GM21786 (cell line): ENCODE measurements around the gene RAB3C.
"Not testable (repeated sequence)": the region's sequence is repeated elsewhere in the genome, so short reads cannot be mapped to it uniquely, and the experiment has no call there.

Experiments
- ATAC-seq: cut with Tn5 transposase; IDR thresholded peaks from one replicate; pipeline ENCODE4 v1.9.1; 2021; ENCODE audit not compliant: unreplicated experiment

Gene RAB3C, protein sequence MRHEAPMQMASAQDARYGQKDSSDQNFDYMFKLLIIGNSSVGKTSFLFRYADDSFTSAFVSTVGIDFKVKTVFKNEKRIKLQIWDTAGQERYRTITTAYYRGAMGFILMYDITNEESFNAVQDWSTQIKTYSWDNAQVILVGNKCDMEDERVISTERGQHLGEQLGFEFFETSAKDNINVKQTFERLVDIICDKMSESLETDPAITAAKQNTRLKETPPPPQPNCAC

DNA sequence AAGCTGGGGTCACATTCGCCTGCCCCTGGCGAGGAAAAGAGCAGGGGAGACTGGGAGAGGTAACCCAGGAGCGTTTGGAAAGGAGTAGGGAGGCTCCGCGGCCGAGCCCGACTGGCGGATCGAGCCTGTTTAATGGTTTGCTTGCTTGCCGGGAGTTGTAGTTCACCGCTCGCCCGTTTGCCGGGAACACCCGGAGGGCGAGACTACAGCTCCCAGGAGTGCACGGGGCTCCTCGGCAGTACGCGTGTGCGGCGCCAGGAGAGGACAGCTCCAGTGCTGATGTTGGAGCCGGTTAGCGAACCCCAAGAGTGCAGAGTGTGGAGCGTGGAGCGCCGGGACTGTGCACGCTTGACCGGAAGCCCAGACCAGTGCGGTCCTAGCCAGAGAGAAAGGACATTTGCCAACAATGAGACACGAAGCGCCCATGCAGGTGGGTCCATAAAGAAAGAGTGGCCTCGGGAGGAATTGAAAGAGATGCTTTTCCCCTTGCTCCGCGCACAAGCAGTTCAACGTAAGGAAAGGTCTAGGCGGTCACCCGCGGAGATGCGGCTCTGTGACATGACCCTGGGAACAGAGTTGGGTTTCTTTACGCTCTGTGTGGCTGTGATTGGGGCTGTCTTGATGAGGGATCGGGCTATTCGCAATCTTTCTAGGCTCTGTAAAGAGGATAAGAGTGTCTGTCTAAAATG is at the start of gene RAB3C:
Gene RAB3C, plus strand, starts transcription at position 273 of the 689 bp plus-strand sequence. Its CDS starts 134 bp downstream, at position 407.
- peak; percentile 100 for ATAC-seq

DNA sequence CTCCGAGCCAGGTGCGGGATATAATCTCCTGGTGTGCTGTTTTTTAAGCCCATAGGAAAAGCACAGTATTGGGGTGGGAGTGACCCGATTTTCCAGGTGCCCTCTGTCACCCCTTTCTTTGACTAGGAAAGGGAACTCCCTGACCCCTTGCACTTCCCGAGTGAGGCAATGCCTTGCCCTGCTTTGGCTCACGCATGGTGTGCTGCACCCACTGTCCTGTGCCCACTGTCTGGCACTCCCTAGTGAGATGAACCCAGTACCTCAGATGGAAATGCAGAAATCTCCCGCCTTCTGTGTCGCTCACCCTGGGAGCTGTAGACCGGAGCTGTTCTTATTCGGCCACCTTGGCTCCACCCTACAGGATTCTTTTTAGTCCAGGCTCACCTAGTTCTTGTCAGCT is 40.9 kb upstream of the RAB3C start:
- ATAC-seq: not testable (repeated sequence)

DNA sequence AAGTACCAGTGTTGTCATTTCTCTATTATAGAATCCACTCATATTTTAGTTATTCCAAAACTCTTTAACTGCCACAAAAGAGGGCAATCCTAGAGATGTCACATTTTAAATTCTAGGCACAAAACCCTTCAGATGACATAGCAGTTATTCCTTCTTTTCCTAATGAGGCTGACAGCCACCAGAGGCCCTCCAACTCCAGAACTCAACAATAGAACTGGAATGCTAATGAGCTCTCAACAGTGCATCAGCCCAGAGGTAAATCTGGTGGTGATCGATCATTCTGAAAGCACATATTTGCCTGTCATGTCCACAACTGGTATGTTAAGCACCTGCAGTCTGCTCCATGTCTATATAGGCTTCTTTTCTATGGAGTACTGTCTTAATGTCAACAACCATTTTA is 40.2 kb upstream of the RAB3C start:
- no peak for ATAC-seq

DNA sequence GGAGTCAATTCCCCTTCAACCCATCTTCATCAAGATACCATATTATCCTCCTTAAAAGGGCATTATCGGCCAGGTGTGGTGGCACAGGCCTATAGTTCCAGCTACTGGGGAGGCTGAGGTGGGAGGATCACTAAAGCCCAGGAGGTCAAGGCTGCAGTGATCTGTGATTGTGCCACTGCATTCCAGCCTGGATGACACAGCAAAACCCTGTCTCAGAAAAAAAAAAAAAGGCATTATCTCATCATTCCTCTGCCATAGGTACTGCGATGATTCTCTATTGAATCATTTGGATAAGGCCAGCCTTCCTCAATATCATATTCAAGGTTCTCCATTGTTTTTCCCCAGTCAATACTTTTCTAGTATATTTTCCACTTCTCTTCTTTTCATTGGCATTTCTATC is 39.2 kb upstream of the RAB3C start:
- ATAC-seq: no peak

DNA sequence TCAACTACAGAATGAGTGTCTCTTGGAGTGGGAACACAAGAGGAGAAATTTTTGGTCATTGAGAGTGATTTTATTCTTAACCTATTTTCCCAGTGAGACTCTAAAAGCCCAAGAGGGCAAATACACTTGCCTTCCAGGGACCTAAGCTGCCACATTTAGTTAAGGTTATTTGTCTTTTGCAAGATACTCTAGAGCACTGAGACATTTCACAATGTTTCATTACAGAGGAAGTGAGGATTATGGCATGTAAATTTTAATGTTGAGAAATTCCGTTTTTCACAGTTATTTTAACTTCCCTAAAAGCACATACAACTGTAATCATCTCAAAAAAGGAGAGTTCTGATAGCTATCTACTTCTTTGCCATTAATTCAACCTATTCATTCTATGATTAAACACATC is 38.7 kb upstream of the RAB3C start:
- no peak for ATAC-seq

DNA sequence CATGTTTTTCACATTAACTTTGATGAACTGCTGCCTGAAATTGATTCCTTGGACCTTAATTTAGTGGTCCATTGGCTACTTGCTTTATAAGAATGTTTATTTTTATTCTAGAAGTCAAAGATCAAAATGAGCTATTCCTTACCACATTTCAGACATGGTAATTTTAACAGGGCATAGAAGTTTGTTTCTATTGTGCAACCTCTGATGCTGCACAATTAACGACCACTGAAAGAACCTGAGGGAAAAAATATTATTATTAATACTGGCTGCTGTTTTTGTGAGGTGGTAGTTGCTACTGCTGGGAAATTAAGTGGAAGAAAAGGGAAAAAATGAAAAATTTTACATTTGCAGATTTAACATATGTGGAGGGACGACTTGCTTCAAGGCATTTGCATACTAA is 37.9 kb upstream of the RAB3C start:
- no peak for ATAC-seq

DNA sequence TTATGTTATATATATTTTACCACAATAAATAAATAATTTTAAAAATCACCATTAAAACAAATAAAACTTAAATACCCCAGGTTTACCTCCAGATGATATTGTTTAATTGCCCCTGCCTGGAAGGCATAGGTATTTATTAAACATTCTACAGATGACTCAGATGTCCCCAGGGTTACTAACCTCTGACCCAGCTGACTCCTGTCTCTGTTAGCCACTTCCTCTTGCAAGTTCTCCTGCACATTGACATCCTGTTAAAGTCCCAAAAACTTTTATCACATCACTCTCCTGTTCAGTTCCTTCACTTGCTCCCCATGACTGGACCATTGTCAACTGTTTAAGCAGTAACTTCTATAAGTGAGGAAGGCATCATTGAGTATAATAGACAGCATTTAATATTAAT is 37.0 kb upstream of the RAB3C start:
- ATAC-seq: peak; percentile 92

DNA sequence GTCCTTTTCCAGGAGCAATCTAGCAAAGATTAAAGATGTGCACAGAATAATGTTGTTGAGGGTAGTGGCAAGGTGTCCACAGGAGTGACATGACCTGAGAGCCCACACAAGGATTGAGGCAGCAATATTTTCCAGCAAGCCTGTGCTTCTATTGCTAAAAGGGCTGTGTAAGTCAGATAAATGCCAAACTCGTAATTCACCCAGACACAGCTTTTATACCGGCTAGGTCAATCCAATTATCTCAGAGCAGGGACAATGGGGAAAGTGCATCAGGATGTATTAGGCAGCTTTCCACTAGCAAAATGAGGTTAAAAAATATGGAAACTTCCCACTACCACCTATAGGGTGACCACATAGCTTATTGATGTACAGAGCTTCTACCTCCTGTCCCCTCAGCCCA is 34.8 kb upstream of the RAB3C start:
- no peak for ATAC-seq

DNA sequence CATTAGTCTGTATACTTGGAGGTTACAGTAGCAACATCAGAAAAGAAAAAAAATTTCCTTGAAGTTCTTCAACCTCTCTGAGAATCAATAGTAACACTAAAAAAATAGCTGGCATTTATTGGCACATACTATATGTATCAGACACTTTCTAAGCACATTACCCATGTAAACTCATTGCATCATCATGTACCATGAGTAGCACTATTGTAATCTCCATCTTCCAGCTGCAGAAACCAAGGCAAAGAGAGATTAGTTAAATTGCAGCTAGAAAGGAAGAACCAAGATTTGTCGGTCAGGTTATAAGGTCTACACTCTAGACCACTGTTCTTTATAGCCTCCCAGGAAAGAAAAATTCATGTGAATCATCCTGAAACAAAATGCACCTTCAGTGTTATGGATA is 31.4 kb upstream of the RAB3C start:
- ATAC-seq: no peak

DNA sequence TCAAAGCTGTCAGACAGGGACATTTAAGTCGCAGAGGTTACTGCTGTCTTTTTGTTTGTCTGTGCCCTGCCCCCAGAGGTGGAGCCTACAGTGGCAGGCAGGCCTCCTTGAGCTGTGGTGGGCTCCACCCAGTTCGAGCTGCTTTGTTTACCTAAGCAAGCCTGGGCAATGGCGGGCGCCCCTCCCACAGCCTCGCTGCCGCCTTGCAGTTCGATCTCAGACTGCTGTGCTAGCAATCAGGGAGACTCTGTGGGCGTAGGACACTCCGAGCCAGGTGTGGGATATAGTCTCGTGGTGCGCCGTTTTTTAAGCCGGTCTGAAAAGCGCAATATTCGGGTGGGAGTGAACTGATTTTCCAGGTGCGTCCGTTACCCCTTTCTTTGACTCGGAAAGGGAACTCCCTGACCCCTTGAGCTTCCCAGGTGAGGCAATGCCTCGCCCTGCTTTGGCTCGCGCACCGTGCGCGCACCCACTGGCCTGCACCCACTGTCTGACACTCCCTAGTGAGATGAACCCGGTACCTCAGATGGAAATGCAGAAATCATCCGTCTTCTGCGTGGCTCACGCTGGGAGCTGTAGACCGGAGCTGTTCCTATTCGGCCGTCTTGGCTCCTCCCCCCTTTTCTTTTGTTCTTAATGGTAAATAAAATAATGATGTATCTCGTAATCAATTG is 25.1 kb upstream of the RAB3C start:
- not testable (repeated sequence) for ATAC-seq

DNA sequence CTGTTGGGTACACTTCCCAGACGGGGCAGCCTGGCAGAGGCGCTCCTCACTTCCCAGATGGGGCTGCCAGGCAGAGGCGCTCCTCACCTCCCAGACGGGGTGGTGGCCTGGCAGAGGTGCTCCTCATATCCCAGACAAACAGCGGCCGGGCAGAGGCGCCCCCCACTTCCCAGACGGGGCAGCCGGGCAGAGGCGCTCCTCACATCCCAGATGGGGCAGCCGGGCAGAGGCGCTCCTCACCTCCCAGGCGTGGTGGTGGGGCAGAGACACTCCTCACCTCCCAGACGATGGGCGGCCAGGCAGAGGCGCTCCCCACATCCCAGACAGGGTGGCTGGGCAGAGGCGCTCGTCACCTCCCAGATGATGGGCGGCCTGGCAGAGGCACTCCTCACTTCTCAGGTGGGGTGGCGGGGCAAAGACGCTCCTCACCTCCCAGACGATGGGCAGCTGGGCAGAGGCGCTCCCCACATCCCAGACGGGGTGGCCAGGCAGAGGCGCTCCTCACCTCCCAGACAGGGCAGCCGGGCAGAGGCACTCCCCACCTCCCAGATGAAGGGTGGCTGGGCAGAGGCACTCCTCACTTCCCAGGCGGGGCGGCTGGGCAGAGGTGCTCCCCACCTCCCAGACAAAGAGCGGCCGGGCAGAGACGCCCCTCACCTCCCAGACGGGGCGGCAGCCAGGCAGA is 19.7 kb upstream of the RAB3C start:
- not testable (repeated sequence) for ATAC-seq

DNA sequence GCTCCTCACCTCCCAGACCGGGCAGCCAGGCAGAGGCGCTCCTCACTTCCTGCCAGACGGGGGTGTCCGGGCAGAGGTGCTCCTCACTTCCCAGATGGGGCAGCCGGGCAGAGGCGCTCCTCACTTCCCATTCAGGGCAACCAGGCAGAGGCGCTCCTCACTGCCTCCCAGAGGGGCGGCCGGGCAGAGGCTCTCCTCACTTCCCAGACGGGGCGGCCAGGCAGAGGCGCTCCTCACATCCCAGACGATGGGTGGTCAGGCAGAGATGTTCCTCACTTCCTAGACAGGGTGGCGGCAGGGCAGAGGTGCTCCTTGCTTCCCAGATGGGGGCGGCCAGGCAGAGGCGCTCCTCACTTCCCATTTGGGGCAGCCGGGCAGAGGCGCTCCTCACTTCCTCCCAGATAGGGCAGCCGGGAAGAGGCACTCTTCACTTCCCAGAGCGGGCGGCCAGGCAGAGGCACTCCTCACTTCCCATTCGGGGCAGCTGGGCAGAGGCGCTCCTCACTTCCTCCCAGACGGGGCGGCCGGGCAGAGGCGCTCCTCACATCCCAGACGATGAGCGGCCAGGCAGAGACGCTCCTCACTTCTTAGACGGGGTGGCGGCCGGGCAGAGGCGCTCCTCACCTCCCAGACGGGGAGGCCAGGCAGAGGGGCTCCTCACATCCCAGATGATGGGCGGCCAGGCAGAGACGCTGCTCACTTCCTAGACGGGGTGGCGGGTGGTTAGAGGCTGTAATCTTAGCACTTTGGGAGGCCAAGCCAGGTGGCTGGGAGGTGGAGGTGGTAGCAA is 18.6 kb upstream of the RAB3C start:
- not testable (repeated sequence) for ATAC-seq

DNA sequence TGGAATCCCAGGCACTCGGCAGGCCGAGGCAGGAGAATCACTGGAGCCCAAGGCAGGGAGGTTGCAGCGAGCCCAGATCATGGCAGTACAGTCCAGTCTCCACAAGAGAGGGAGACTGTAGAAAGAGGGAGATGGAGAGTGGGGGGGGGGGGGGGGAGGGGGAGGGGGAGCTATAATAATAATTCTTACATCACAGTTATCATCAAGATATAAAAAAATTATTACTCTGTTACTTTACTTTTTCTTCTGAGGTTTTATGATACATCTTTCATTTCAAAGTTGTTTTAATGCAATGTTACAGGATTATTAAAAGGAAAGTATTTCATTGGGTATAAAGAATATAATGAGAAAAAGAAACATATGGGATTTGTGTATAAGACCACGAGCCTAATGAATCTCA is 17.8 kb upstream of the RAB3C start:
- ATAC-seq: no peak

DNA sequence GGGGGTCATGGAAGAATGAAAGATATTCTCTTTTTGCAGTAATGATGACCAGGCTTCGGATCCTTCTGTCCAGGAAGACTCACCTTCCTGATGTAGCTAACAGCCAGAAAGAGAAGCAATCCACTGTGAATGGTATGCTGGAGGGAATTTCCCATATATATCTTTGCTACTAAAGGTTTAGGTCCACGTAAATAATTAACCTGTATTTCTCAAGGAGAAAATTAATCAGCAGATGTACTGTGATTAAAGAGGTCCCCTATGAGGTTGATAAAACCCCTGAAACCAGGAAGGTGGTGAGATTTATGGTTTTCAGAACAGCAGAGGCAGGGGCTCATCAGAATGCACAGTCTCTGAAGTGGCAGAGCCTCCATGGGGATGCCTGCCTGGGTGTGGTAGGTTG is 11.4 kb upstream of the RAB3C start:
- no peak for ATAC-seq

DNA sequence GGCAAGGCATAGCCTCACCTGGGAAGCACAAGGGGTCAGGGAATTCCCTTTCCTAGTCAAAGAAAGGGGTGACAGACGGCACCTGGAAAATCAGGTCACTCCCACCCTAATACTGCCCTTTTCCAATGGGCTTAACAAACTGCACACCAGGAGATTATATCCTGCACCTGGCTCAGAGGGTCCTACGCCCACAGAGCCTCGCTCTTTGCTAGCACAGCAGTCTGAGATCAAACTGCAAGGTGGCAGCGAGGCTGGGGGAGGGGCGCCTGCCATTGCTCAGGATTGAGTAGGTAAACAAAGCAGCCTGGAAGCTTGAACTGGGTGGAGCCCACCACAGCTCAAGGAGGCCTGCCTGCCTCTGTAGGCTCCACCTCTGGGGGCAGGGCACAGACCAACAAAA is 9.9 kb upstream of the RAB3C start:
- ATAC-seq: not testable (repeated sequence)

DNA sequence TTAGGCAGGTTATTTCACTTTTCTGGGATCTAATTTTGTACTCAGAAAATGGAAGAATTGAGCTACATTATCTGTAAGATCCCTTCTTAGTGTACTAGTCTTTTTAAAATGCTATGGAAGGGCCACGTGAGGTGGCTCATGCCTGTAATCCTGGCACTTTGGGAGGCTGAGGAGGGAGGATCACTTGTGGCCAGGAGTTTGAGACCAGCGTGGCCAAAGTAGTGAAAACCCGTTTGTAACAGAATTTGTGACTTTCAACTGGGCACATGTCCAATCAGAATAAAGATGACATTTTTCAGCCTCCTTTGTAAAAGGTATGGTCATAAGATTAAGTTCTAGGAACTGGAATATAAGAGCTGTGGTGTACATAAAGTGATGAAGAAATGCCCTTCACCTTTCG is 3.1 kb upstream of the RAB3C start:
- ATAC-seq: no peak

DNA sequence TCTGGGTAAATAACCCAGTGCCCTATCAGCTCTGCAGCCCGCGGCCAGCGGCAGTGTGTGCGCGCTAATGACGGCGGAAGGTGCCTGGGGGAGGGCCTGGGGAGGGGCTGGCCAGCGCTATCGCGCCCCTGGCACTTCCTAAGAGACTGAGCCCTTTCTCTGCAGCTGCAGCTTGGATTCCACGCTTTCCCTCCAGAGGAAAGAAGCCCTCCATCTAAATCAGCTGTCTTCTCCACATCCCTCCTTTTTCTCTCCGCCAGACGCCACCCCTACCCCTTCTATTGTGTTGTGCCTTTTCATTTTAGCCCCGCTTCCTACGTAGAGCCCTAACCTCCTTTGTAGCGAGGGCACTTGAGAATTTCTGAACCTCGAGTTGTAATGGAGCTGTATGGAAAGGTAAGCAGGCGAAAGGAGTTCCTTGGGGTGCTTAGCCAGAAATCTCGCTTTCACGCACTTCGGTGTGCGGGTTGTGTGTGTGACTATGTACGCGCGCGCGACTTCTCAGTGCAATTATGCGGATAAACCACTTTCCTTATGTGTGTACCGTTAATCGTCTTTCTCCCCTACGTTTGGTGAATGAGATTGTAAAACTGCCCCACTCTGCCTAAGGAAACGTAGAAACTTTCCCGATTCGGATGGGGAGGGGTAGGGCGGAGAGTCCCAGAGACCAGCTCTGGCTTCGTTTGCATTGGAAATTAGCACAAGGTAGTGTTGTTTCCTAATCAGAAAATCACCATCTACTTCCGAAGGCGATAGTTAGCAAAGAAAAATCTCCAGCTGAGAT is 664 bp upstream of the RAB3C start:
- peak; percentile 7 for ATAC-seq

DNA sequence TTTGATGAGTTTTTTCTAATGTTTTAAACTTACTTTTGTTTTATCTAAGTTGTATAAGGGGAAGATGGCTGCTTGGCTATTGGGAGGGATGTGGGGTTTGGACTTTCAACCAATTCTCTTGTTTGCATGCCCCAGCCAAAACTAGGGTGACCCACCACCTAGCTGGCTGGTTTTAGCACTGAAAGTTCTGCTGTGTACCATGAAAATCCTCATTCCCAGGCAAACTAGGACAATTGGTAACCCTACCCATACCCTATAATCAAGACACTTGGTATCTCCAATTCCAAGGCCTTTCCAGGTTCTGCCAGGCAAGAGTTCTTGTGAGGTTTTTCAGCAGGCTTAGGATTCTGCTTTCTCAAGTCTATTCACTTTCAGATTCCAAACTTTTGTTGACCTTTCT is 13.1 kb downstream of the RAB3C start:
- ATAC-seq: no peak

DNA sequence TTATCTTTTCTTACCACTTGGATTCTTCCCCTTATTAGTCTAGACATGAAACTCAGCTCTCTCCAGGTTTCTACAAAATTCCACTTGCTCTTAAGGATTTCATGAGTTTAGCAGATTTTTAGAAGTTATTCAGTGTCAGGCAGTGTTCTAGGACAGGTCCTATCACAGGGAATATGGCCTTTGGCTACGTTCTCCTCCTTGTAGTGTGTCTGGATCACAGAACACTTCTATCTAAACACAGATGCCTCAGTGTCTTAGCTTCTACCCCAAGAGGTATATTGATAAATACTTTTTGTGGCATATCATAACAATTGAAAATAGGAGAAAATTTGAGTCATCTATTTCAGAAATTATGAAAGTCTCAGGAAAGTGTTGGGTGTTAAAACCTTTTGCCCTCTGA is 15.6 kb downstream of the RAB3C start:
- ATAC-seq: no peak

DNA sequence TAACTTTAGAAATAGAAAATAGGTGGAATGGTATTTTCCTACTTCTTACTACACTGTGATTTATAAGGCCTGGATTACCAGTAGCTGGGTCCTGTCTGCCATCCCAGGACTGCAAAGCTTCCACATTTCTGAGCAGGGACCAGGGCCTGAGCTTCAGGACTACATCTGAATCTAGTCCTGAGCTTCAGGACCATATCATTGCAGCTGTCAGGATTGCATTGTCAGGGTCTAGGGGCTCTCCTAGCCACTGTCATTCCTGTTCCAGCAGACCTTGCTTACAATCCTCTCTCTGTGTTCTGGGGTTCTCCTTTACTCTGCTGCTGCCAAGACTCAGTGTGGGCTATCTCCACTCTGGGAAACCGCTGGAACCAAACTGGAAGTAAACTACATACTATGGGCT is 16.3 kb downstream of the RAB3C start:
- no peak for ATAC-seq
